NOMO-1 (cell line): ENCODE measurements around the gene SLC66A2.
"Not testable (repeated sequence)": the region's sequence is repeated elsewhere in the genome, so short reads cannot be mapped to it uniquely, and the experiment has no call there.

Experiments used
- DNase-seq, 2 experiments: peaks; one replicate each; lab custom pipeline; 2025; ENCODE audit not compliant: unreplicated experiment in 2 of 2; lab: John Stamatoyannopoulos, UW

The SLC66A2 gene

DNA sequence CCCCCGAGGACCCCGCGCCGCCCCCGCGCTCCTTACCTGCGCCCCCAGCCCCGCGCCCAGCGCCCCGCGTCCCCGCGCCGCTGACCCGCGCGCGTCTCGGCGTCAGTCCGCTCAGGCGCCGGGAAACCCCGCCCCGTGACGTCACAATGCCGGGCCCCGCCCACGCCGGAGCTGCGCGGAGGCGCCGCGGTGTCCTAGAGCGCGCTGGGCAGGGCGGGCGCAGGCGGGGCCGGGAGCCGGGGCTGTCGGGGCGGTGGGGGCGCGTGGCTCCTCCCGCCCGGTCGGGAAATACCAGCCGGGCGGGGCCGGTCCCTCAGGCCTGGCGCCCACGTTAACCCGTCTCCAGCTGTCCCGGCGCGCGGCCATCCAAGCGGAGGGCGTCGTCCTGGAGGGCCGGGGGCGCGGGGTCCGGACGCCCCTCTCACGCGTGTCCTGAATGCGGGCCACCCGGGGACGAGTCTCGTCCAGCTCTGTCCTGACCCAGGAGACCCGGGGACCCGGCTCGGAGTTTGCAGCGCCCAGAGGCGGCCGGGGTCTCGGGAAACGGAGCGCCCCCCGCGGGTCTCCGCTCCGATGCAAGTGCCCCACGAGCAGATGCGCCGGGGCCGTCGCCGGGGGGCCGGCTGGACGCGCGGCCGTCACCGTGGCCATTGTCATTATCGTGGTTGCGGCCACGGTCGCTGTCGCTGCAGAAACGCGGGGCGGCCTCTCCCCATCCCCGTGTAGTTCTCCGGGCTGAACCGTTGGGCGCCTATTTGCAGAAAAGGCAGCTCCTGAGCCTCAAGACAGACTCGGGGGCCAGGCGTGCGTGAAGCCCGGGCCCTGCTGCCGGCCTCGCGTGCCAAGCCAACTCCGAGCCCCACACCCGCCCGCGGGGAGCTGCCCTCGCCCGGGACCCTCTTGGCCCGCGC, at the start of gene SLC66A2:
Gene SLC66A2 (minus strand): TSS at position 109 of the 911 bp plus-strand sequence. CDS start 727 bp downstream, outside the sequence.
- peak; percentile 71 to 84 for DNase-seq

DNA sequence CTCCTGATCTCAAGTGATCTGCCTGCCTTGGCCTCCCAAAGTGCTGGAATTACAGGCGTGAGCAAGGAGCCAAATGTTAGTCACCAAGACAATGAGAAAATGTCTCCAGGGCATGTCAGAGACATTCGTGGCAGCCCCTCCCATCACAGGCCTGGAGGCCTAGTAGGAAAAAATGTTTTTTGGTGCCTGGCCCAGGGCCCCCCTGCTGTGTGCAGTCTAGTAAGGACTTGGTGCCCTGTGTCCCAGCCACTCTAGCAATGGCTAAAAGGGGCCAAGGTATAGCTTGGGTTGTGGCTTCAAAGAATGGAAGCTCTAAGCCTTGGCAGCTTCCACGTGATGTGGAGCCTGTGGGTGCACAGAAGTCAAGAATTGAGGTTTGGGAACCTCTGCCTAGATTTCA, 49.4 kb upstream of the SLC66A2 start:
- no peak for DNase-seq

DNA sequence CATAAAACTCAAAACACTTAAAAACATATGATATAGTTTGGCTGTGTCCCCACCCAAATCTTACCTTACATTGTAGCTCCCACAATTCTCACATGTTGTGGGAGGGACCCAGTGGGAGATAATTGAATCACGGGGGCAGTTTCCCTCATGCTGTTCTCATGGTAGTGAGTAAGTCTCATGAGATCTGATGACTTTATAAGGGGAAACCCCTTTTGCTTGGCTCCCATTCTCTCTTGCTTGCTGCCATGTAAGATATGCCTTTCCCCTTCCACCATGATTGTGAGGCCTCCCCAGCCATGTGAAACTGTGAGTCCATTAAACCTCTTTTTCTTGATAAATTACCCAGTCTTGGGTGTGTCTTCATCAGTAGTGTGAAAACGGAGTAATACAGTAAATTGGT, 48.2 kb upstream of the SLC66A2 start:
- not testable (repeated sequence) for DNase-seq

DNA sequence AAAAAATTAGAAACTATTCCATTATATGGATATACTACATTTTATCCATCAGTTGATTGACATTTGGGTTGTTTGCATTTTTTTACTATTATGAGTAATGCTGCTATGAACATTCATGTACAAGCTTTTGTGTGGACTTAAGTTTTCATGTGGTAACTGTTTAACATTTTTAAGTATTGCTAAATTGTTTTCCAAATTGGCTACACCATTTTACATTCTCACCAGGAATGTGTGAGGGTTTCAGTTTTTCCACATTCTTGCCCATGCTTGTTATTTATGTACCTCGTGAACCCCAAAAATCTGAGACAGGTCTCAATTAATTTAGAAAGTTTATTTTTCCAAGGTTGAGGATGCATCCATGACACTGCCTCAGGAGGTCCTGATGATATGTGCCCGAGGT, 40.0 kb upstream of the SLC66A2 start:
- no peak for DNase-seq

DNA sequence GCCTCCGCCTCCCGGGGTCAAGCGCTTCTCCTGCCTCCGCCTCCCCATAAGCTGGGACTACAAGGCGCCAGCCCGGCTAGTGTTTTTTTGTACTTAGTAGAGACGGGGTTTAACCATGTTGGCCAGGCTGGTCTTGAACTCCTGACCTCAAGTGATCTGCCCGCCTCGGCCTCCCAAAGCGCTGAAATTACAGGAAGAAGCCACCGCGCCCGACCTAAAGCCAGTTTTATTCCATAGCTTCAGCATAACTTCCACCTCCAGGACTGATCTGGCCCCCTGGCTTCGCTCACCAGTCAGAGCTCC, 37.7 kb upstream of the SLC66A2 start:
- peak in 1 of 2 experiments; percentile 31 for DNase-seq

DNA sequence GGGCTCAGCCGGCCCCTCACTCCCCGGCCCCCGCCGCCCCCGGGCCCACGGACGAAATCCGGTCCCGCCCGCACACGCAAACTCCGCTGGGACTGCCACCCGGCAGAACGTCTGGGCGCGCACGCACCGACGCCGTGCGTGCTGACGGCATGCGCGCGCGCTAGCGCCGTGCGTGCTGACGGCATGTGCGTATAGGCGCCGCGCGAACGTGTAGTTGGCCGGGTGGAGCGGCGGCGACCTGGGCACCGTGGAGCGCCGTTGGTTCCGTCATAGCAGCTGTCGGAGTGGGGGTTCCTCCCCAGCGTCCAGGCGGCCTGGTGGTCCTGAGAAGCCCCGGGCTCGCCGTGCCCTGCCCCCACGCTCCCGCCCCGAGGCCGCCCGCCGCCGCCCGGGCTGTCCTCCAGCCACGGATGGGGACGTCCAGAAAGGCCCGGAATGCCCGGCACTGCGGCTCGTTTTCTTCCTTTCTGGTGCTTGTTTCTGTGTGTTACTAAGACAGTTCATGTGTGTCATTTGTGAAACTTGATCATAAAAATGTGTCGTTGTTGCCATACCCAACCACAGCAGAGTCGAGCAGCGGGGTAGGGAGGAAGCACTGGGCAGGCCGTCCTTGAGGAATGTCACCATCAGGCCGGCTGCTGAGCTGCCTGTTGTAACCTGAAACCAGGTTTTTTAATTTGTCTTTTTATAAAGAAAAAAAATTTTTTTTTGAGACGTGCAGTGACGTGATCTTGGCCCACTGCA, 37.2 kb upstream of the SLC66A2 start, which contains the start of gene TXNL4A:
Gene TXNL4A (minus strand): TSS at position 113 of the 744 bp plus-strand sequence. CDS start 171 bp downstream, outside the sequence.
- peak; percentile 77 to 90 for DNase-seq

DNA sequence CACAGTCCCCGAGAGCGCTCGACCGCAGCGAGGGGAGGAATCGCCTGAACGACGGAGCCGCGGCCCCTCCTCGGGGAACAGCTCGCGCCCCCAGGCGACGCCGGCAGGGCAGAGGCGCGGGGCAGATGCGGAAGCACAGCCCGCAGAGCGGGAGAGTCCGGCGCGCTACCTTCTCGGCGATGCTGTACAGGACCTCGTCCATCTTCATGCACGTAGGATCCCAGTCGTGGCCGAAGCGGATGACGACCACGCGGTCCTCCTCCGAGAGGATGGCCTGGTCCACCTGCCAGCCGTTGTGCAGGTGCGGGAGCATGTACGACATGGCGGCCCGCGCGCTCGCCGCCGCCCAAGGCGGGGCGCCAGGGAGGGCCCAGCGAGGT, 36.6 kb upstream of the SLC66A2 start:
- peak; percentile 62 to 67 for DNase-seq

DNA sequence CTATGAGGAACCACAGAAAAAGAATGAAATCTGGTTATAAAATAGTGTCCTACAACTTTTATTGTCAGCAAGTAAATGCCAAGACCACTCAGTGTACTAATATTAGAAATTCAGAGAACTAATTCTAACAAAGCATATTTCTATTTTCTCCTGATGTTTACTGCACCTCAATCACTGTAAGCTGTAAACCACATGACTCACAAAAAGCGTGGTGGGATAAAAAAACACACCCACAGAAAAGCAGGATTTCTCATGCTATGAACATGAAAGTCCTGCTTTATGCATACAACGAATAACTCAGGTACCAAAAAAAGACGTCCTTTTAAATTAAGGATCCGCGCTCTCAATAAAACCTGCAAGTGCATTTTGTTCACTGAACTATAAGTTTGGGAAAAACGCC, 36.1 kb upstream of the SLC66A2 start:
- no peak for DNase-seq

DNA sequence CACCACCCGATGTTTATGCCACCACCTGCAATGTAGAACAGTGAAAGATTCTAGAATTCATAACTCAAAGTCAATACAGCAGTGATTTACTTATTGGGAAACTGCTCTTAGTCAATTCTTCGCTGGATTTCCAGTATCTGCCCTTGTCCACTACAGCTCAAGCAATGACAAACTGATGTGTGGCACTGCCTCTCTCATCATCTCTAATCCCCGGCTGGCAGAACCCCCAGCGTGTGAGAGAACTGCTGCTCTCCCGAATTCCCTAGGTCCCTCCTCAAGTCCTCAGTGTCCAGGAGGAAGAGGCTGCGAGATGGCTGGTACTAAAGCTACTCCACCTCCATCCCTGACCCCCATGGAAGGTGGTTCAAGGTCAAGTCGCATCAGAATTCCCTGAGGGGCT, 35.3 kb upstream of the SLC66A2 start:
- no peak for DNase-seq

DNA sequence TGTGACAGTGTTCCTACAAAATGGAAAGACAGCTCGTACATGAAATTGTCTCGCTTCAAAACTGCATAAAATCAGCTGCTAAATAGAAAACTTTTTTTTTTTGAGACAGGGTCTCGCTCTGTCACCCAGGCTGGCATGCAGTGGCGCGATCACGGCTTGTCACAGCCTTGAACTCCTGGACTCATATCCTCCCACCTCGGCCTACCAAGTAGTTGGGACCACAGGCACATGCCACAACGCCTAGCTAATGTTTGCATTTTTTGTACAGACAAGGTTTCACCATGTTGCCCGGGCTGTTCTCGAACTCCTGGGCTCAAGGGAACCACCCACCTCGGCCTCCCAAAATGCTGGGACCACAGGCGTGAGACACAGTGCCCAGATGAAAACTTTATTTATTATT, 33.7 kb upstream of the SLC66A2 start:
- no peak for DNase-seq

DNA sequence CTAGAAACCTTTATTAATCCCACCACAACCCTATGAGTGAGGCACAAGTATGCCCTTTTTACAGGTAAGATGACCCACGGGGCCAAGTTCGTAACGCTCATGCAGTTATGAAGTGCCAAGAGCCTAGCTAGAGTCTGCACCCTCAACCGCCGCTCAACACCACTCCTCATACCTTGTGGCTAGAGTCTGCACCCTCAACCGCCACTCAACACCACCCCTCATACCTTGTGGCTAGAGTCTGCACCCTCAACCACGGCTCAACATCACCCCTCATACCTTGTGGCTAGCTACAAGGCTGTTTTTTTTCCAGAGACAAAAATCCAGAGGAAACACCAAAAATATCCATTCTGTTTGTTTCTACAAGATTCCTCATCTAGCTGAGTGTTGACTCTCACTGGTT, 32.3 kb upstream of the SLC66A2 start:
- DNase-seq, result no peak

DNA sequence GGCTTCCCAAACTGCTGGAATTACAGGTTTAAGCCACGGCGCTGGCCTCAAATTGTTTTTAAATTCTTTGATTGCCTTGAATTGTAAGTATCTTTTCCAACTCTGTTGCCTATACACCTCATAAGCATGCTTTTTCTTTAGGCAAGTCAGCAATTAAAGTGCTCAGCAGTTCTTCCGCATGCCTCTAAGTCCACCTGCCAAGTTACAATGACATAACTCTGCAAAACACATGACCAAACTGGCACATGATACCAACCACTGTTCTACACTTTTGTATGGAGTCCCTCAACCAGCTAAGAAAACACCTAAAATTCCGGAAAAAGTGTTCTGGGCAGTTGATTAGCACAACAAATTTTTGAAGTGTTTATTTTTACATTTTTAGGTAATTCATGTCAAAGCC, 31.8 kb upstream of the SLC66A2 start:
- DNase-seq, result no peak

DNA sequence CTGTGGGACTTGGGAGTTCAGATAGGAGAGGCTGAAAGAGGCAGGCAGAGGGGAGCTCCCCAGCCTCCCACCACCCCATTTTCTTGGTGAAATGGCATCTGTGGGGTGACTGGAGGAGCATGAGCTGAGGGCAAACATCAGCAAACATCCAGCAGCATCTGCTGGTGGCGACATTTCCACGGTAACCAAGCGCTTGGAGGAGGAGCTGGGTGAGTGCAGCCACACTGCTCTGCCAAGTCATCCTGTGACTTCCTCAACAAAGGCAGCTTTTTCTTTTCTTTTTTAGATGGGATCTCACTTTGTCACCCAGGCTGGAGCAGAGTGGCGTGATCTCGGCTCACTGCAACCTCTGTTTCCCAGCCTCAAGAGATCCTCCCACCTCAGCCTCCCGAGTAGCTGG, 31.3 kb upstream of the SLC66A2 start:
- peak in 1 of 2 experiments; percentile 30 for DNase-seq

DNA sequence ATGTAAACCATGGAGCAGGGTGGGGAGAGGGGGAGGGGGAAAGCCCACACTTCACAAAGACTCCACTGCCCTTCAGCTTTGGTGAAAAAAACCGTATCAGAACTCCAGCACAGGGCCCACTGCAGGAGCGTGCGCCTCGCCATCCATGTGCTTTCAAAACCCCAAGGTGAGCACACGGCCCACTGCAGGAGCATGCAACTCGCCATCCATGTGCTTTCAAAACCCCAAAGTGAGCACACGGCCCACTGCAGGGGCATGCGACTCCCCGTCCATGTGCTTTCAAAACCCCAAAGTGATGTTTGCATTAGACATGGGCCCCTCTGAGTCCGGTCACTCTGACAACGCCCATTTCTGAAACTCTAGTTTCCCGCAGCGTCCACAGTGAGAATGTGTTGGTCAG, 29.1 kb upstream of the SLC66A2 start:
- no peak for DNase-seq

DNA sequence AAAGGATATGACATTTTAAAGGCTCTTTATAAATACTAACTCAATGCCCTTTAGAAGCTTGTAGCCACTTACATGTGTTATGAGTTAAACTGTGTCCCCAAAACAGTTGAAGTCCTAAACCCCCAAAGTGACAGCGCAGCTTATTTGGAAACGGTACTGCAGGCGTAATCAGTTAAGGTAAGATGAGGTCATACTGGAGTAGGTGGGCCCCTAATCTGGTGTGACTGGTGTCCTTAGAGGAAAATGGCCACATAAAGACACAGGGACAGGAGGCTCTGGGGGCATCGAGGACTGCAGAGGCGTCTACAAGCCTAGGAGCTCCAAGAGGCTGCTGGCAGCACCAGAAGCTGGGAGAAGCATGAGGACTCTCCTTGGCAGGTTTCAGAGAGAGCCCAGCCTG, 28.4 kb upstream of the SLC66A2 start:
- no peak for DNase-seq

DNA sequence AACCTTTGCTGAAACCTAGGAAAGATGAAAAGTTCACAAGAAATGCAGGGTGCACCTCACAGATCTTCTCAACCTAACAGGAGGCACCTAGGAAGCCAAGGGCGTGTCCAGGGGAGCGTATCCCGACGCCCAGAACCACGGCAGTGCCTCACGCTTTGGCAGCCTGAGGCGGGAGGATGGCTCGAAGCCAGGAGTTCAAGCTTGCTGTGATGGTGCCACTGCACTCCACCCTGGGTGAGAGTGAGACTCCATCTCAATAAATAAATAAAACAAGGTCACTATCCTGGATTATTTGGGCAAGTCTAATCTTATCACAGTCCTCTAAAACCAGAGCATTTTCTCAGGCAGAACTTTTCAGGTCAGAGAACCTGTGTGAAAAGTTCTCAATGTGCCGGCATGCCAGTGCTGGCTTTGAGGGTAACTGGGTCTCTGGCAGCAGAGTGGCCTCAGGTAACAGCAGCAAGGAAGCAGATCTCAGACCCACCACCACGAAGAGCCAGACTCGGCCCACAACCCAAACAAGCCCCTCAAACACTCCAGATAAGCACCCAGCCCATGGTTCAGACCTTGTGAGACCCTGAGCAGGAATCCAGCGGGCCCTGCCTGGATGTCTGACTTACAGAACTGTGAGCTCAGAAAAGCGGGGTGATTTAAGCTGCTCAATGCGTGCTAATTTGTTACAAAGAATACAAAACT, 24.7 kb upstream of the SLC66A2 start:
- DNase-seq, result no peak

DNA sequence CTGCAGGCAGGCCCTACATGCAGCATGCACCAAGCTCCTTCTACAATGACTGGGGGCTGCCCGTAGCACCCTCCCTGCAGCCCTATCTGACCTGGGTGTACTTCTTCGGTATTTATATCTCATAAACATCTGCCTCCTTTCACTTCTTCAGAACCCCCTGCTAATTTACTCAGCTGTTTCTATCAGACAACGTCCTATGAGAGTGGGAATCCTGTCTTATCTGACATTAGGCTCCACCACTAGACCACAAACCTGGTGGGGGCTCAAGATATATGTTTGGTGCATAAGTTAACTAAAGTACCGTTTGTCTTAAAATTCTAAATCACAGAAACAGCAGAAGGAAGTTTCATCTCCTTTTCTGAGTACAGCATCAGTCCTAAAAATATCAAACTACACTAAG, 23.6 kb upstream of the SLC66A2 start:
- DNase-seq, result no peak

DNA sequence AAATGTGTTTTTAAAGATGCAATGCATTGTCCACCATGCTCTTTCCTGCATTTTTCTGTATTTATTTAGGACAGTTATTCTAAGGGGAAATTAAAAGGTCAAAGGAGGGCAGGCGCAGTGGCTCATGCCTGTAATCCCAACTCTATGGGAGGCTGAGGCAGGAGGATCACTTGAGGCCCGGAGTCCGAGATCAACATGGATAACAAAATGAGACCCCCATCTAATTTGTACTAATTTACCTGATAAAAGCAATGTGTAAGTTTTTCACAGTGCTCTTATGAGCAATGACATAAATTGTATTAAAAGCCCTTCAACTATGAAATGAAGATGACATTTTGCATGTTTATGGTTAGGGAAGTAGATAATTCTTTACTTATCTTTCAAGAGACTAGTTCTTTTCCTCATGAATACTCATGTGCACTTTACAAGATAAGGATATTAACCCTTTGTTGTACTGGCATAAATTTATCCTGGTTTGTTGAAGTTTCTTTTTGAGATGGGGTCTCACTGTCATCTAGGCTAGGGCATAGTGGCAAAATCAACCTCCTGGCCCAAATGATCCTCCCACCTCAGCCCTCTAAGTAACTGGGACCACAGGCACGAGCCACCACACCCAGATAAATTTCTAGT, 22.7 kb upstream of the SLC66A2 start:
- no peak for DNase-seq

DNA sequence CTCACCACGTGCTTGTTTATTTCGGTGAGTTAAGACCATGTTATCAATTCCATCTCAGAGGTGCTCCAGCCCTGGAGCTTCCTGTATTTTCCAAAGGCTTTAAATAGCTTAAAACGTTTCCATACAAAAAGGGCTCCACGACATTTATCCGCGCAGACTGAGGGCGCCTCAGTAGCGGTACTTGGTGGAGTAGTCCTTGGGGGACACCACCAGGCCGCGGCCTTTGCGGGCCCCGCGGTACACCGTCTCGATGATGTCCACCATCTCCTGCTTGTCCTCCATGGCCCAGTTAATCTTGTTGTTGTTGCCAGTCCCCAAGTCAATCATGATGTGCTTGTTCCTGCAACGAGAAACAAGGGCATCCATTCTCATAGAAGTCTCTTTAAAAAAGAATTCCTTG, 22.1 kb upstream of the SLC66A2 start:
- no peak for DNase-seq

DNA sequence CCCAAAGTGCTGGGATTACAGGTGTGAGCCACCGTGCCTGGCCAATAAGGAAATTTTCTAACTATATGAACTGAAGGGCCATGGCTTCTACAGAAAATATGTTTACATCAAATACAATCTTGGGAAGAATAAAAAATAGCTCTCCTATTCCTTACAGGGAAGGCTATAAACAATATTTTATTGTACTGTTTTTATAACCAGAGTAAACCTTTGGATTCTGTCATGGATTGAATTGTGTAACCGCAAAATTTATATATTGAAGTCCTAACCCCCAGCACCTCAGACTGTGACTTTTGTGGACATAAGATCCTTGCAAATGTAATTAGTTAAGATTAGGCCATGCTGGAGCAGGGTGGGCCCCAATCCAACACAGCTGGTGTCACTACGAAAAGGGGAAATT, 21.3 kb upstream of the SLC66A2 start:
- no peak for DNase-seq

DNA sequence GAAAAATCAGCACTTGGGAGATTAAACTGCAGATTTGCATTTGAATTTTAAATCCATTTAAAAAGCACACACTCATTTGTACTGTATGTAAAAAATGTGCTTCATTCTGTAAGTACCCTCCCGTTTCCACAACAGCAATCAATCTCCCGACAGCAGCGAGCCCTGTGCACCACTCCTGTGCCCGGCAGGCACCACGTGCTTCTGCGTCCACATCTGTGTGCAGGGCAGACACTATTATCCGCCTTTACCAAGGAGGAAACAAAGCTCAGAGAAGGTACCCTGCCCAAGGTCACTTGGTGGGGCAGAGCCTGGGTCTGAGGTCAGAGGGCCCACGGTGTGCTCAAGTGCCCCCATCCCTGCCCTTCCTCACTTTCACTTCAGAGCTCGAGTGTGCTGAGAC, 20.5 kb upstream of the SLC66A2 start:
- DNase-seq, result no peak
